ENCODE results near the gene FAM131A. TPM values are rescaled to one million over a fixed set of nuclear protein-coding genes. Genes with fewer than 3 reads are reported as not detected.

Gene FAM131A
- total and polyA plus RNA-seq, 2 donors (not counting 1 experiment from before 2014, with no cell fraction given): 11.7 to 13.4 TPM

DNA sequence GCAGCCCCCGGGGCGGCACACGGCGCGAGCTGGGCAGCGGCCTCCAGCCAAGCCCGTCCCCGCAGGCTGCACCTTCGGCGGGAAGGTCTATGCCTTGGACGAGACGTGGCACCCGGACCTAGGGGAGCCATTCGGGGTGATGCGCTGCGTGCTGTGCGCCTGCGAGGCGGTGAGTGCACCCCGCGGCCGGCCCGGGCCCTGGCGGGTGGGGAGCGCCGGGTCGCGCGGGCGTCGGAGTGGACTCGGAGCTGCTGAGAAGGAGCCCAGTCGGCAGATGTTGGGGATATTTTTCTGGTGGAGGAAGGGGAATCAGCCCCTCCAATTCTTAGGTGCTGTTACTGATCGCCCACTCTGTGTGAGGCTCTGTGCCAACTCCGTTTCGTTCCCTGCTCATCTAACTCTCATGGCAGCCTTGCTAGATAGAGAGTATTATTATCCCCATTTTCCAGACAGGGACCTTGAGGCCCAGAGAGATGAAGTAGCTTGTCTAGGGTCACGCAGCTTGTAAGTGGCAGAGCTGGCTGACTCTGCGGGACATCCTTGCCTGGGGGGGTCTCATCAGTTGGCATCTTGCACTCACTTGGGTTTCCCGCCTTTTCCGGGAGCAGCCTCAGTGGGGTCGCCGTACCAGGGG is 43.3 kb downstream of the FAM131A start:
- H3K79me2 ChIP-seq (ENCODE audit: control insufficient read depth, insufficient read depth, low read length): no peaks in the 10 kb centered on the region
- H3K27ac ChIP-seq (ENCODE audit: low read length in 2 of 2): no peak overlapping the region
- peak overlapping the region in 4 of 5 experiments; percentile 26 to 48 (median 33) for H3K4me3 ChIP-seq (ENCODE audit: control extremely low read depth in 1 of 5, extremely low read depth in 1 of 5, insufficient read depth in 1 of 5, low read depth in 2 of 5, low read length in 4 of 5)
- no peaks in the 10 kb centered on the region for H3K36me3 ChIP-seq (replicated peaks in 1 of 2; ENCODE audit: control extremely low read depth in 1 of 2, control insufficient read depth in 1 of 2, extremely low read depth in 1 of 2, insufficient read depth in 2 of 2, low read length in 1 of 2)
- peak overlapping the region; percentile 60 for H3K9ac ChIP-seq (ENCODE audit: low read length)
- ChIA-PET POLR2A (no interaction called here), CTCF (interaction anchor here (1.0 to 1.6 kb wide), 2 partner anchors 9 to 38 kb away, joined by 3 to 5 read pairs; no protein-coding TSS in a partner anchor)
- no peaks in the 10 kb centered on the region for H4K20me1 ChIP-seq (ENCODE audit: control insufficient read depth, insufficient read depth, low read length, poor library complexity, severe bottlenecking)
- H3K4me1 ChIP-seq (ENCODE audit: control insufficient read depth in 2 of 2, insufficient read depth in 2 of 2, low read length in 2 of 2): peaks cover 13 to 15% of the 10 kb centered on the region in 2 donors
- H3K9me3 ChIP-seq (ENCODE audit: control extremely low read depth in 1 of 3, control insufficient read depth in 2 of 3, insufficient read depth in 1 of 3, low read length in 2 of 3): peaks cover 0 to 5% (median 0%) of the 10 kb centered on the region in 3 donors
- peak overlapping the region; percentile 76 for H3K4me2 ChIP-seq (replicated peaks; ENCODE audit: low read depth, low read length, poor library complexity, severe bottlenecking)
- Mint-ChIP-seq H3K27me3 (peaks cover 61% of the 10 kb centered on the region), H3K27ac (no peak overlapping the region), H3K4me1 (peaks cover 18% of the 10 kb centered on the region), H3K4me3 (peak overlapping the region; percentile 79), H3K9me3 (ENCODE audit: insufficient read depth) (no peaks in the 10 kb centered on the region)
- peak; percentile 46 for DNase-seq
- ATAC-seq (ENCODE audit: low read depth): peak; percentile 33
- TF ChIP-seq, protein P1, sequence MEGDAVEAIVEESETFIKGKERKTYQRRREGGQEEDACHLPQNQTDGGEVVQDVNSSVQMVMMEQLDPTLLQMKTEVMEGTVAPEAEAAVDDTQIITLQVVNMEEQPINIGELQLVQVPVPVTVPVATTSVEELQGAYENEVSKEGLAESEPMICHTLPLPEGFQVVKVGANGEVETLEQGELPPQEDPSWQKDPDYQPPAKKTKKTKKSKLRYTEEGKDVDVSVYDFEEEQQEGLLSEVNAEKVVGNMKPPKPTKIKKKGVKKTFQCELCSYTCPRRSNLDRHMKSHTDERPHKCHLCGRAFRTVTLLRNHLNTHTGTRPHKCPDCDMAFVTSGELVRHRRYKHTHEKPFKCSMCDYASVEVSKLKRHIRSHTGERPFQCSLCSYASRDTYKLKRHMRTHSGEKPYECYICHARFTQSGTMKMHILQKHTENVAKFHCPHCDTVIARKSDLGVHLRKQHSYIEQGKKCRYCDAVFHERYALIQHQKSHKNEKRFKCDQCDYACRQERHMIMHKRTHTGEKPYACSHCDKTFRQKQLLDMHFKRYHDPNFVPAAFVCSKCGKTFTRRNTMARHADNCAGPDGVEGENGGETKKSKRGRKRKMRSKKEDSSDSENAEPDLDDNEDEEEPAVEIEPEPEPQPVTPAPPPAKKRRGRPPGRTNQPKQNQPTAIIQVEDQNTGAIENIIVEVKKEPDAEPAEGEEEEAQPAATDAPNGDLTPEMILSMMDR (IDR thresholded peaks at IDR 0.05): no peak
- peak; percentile 86 for TF ChIP-seq EZH2 (IDR thresholded peaks at IDR 0.05; ENCODE audit: borderline replicate concordance, insufficient read depth, low read depth, low read length, poor library complexity, severe bottlenecking)
- WGBS (ENCODE audit: insufficient coverage): 6% methylated on average over 39 of the region's 42 CpGs
- peak overlapping the region; percentile 69 for H2AFZ ChIP-seq (ENCODE audit: insufficient read depth, low read depth, low read length, poor library complexity, severe bottlenecking)
- peaks cover 0 to 69% (median 25%) of the 10 kb centered on the region in 4 experiments for H3K27me3 ChIP-seq (replicated peaks in 1 of 4; ENCODE audit: control extremely low read depth in 1 of 4, control insufficient read depth in 3 of 4, insufficient read depth in 4 of 4, low read length in 3 of 4)
- intact Hi-C loops (cut with micrococcal nuclease): no loop called here
